Erythroblast (primary cell): ENCODE measurements around the gene RASL12.
"Not testable (repeated sequence)": the region's sequence is repeated elsewhere in the genome, so short reads cannot be mapped to it uniquely, and the experiment has no call there.

Source experiments
- DNase-seq, 2 experiments: peaks; one replicate each; lab custom pipeline; 2025; lab: John Stamatoyannopoulos, UW
- GATA1 ChIP-seq: IDR thresholded peaks from 2 replicates; pipeline ENCODE4 v1.6.1; 2011; ENCODE audit warnings: low read depth, mild to moderate bottlenecking, control low read depth, low read length, moderate library complexity
- POLR2A ChIP-seq: IDR thresholded peaks from 2 replicates; pipeline ENCODE4 v1.6.1; 2011; ENCODE audit warnings: mild to moderate bottlenecking, low read length

Gene RASL12

GRCh38 chr15:65096481-65097385, 28.9 kb upstream of the RASL12 start:
- DNase-seq = no peak
- TF ChIP-seq POLR2A (no peak), GATA1 (no peak)

- DNase-seq = no peak
- TF ChIP-seq GATA1 (no peak), POLR2A (no peak)
Measured at GRCh38 chr15:65095747-65096104, 27.9 kb upstream of the RASL12 start.

- TF ChIP-seq POLR2A = no peak
- no peak for TF ChIP-seq GATA1
- no peak for DNase-seq
Measured at GRCh38 chr15:65095011-65095746, 27.4 kb upstream of the RASL12 start.

- DNase-seq = no peak
- TF ChIP-seq GATA1 = no peak
- no peak for TF ChIP-seq POLR2A
Measured at GRCh38 chr15:65094294-65094995, 26.7 kb upstream of the RASL12 start.

DNA sequence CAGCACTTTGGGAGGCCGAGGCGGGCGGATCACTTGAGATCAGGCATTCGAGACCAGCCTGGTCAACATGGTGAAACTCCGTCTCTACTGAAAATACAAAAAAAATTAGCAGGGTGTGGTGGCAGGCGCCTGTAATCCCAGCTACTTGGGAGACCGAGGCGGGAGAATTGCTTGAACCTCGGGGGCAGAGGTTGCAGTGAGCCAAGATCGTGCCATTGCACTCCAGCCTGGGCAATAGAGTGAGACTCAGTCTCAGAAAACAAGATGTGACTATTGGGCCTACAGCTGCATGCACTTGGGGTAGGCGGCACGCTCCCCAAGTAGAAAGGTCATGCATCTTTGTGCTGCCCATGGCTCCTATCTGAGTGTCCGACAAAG, 26.0 kb upstream of the RASL12 start:
- not testable (repeated sequence) for DNase-seq

DNA sequence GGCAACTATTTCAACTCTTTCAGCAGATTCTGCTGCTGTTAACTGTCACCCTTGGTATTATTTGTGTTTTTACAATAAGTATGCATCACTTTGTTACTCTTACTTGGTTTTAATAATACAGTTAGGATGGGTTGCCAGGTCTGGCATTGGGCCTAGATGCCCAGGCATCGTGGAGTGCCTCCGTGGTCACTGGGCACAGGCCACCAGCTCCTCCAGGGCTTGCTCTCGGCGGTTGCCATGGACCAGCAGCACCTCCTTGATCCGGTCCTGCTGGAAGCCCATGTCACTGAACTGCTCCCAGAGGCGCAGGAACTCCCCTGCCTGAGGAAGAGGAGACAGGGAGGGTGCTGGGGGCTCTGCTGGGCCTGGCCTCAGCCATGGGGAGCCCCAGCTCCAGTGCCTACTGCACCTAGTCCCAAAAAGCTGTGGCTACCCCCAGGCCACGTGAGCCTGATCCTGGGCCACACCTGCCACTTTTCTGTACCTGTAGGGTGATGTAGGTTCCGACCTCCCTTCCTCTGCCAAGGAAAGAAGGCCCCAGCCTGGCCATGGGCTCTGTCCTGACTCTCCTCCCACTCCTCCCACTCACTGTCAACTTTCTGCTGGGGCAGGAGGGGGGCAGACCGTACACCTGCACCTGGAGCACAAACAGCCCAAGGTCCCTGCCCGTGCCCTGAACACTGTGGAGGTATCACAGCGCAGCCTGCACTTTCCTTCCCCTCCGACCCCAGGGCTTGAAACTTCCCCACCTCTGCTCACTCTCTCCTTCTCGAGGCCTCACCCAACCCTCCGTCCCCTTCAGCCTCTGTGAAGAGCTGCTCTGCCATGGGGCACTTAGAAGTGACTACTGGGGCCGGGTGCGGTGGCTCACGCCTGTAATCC, 25.4 kb upstream of the RASL12 start:
- no peak for DNase-seq
- no peak for TF ChIP-seq GATA1
- no peak for TF ChIP-seq POLR2A

DNA sequence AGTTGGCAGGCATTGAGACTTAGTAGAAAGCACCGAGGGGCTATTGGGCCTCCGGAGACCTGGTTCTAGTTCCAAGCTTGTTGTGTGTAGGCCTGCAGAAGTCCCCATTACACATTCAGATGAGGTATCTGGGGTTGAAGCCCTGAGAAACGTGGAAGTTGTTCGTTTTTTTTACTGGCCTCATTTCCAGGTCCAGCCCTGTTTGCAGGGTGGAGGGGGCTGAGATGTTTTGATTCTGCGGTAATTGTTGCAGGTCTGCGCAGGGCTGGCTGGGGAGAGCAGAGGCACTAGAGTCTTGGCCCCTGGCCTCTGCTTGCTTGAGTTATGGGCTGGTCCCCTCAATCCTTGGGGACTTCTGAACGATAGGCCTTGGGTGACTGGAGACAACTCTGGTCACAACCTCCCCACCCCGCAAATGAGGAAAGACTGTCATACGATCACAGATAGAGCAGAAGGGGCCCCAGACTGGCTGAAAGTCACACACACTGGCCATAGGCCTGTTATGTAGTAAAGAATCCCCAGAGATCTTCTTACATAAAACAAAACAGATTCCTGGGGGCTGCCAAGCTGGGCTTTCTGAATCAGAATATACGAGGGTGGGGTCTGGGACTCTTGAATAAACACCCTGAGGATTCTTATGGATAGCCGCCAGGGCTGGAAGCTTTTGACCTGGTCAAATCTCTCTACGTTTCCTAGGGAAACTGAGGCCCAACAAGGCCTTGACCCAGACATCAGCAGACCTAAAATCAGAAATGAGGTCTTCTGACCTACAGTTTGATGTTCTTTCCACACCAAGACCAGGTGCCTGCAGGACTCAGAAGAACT, 24.4 kb upstream of the RASL12 start:
- DNase-seq = no peak
- TF ChIP-seq GATA1 (no peak), POLR2A (no peak)

DNA sequence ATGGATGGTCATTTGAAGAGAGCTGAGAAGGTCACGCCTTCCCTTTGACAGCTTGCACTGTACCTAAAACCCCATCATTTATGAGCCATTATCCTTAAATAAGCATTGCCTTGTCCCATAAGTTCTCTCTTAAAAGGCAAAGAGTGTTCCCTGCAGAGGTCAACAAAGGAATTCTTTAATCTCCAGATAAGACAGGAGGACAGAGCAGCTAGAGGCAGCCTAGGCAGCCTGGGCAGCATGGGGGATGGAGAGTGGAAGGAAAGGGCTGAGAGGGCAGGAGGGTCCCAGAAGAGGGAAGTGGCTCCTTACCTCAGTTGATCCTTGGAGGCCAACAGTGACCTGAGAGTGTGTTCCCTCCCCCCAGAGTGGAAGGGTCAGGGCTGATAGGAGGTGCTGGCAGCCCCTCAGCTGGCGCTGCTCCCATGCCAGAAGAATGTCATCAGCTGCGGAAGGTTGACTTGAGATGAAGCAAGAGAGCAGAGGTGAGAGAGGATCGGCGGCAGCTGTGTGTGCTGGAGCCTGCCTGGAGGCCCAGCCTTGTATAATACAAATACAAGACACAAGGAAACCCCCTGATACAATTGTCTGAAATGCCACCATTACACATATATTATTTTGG, 21.5 kb upstream of the RASL12 start:
- TF ChIP-seq GATA1 (no peak), POLR2A (no peak)
- no peak for DNase-seq

GRCh38 chr15:65088643-65089021, 20.8 kb upstream of the RASL12 start:
- DNase-seq = no peak
- no peak for TF ChIP-seq POLR2A
- TF ChIP-seq GATA1 = no peak

- TF ChIP-seq GATA1 (no peak), POLR2A (no peak)
- DNase-seq = no peak
Measured at GRCh38 chr15:65087873-65088642, 20.3 kb upstream of the RASL12 start.

GRCh38 chr15:65087411-65087810, 19.6 kb upstream of the RASL12 start:
- no peak for DNase-seq
- TF ChIP-seq POLR2A (no peak), GATA1 (no peak)
